Endothelial cell of umbilical vein (primary cell): Measurements from ENCODE around the gene ZNF814.
"Not testable (repeated sequence)": the region's sequence is repeated elsewhere in the genome, so short reads cannot be mapped to it uniquely, and the experiment has no call there.

ENCODE experiments used
- EZH2 ChIP-seq: IDR thresholded peaks from 2 replicates; pipeline ENCODE4 v1.6.1; 2012; ENCODE audit warnings: borderline replicate concordance, low read depth, mild to moderate bottlenecking, moderate library complexity, low read length, inconsistent platforms; ENCODE audit not compliant: severe bottlenecking
- GATA2 ChIP-seq: IDR thresholded peaks from 2 replicates; pipeline ENCODE4 v1.7.0; 2011; ENCODE audit warnings: low read depth, mild to moderate bottlenecking, moderate library complexity, mixed read lengths, low read length; ENCODE audit not compliant: insufficient read length, insufficient read depth
- JUN ChIP-seq: IDR thresholded peaks from 2 replicates; pipeline ENCODE4 v1.6.1; 2011; ENCODE audit warnings: borderline replicate concordance, low read depth; ENCODE audit not compliant: insufficient read length, insufficient read depth
- MAX ChIP-seq: IDR thresholded peaks from 2 replicates; pipeline ENCODE4 v1.6.1; 2011; ENCODE audit not compliant: insufficient read depth, insufficient read length
- MYC ChIP-seq: IDR thresholded peaks from one replicate; pipeline ENCODE4 v1.6.1; 2011; ENCODE audit warnings: mild to moderate bottlenecking, low read depth, low read length
- POLR2A ChIP-seq: IDR thresholded peaks from 2 replicates; pipeline ENCODE4 v1.6.1; 2012; ENCODE audit warnings: low read depth, mild to moderate bottlenecking, control low read depth, low read length
- POLR2AphosphoS5 ChIP-seq: IDR thresholded peaks from 2 replicates; pipeline ENCODE4 v1.6.1; 2012; ENCODE audit warnings: low read depth, mild to moderate bottlenecking, control low read depth, low read length, moderate library complexity; ENCODE audit not compliant: insufficient read depth
- TF ChIP-seq, protein P1 (sequence below), 2 donors: IDR thresholded peaks; 1 replicate in 1 of 2; 2 replicates in 1 of 2; pipeline ENCODE4 v1.5.1; 2011; ENCODE audit warnings: low read length in 2 of 2, mild to moderate bottlenecking in 2 of 2, moderate library complexity in 2 of 2, control low read depth in 1 of 2, inconsistent platforms in 1 of 2, low read depth in 1 of 2; ENCODE audit not compliant: insufficient read depth in 1 of 2; ENCODE audit errors: extremely low read depth in 1 of 2

GRCh38 chr19:57823155-57823554, 65.7 kb downstream of the ZNF814 start:
- TF ChIP-seq JUN, POLR2A, POLR2AphosphoS5, EZH2, MYC, MAX, GATA2: not testable (repeated sequence)
- TF ChIP-seq, protein P1, sequence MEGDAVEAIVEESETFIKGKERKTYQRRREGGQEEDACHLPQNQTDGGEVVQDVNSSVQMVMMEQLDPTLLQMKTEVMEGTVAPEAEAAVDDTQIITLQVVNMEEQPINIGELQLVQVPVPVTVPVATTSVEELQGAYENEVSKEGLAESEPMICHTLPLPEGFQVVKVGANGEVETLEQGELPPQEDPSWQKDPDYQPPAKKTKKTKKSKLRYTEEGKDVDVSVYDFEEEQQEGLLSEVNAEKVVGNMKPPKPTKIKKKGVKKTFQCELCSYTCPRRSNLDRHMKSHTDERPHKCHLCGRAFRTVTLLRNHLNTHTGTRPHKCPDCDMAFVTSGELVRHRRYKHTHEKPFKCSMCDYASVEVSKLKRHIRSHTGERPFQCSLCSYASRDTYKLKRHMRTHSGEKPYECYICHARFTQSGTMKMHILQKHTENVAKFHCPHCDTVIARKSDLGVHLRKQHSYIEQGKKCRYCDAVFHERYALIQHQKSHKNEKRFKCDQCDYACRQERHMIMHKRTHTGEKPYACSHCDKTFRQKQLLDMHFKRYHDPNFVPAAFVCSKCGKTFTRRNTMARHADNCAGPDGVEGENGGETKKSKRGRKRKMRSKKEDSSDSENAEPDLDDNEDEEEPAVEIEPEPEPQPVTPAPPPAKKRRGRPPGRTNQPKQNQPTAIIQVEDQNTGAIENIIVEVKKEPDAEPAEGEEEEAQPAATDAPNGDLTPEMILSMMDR (IDR thresholded peaks at IDR 0.05; ENCODE audit: extremely low read depth in 1 of 2, insufficient read depth in 1 of 2, low read depth in 1 of 2, low read length in 2 of 2) = not testable (repeated sequence)
